GM19452 (cell line): ENCODE measurements around the gene PEF1.

Experiments used
- ATAC-seq: cut with Tn5 transposase; IDR thresholded peaks from one replicate; pipeline ENCODE4 v1.9.1; 2021; ENCODE audit not compliant: unreplicated experiment

PEF1 gene

DNA sequence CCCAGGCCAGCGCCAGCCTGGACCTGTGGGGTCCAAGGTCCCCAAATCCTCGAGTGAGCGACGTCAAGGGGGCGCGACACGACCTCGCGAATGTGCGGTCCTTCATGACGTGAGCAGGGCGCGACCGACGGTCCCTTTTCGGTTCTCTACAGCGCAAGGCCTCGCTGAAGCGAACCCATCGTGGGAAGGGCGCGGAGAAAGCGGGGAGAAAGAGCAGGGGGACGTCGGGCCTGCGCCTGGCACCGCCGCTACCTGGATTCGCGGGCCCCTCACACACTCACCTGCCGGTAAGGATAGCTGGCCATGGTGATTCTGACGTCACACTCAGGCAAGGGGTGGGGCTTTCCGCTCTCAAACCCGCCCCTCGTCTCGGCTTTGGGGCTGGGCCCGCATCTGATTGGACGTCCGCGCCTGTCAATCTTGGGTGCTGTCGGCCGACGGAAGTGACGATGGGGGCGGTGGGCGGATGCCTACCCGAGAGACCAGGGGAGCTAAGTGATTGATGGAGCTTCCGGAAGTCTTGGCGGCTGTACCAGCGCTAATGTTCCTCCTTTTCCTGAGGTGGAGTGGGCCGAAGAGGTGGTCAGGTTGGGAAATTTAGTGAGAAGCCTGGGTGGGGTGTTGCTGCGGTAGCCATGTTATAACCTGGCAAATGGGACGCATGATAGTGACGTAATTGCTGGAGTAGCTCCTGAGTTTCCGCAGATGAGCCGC, at the start of gene PEF1:
Gene PEF1, minus strand, starts transcription at position 317 of the 714 bp plus-strand sequence. Its CDS starts 12 bp downstream, at position 305.
- ATAC-seq, result peak; percentile 83

DNA sequence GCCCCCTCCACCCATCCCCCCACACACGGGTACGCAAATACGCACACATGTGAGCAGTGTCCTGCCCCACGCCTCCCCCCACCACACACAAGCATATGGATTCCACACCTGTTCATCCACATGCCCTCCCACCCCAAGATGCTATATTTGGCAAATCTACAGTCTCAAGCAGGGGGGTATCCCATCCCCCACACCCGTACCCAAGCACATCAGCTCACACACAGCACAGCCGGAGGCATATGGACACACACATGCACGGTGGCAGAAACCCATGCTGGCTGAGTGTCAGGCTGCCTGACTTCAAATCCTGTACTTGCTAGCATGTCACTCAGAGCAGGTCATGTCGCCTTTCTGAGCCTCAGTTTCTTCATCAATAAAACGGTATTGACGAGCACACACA, 48.6 kb upstream of the PEF1 start:
- no peak for ATAC-seq

- ATAC-seq, result no peak
These were observed 47.3 kb upstream of the PEF1 start for GRCh38 chr1:31691951-31692350.

DNA sequence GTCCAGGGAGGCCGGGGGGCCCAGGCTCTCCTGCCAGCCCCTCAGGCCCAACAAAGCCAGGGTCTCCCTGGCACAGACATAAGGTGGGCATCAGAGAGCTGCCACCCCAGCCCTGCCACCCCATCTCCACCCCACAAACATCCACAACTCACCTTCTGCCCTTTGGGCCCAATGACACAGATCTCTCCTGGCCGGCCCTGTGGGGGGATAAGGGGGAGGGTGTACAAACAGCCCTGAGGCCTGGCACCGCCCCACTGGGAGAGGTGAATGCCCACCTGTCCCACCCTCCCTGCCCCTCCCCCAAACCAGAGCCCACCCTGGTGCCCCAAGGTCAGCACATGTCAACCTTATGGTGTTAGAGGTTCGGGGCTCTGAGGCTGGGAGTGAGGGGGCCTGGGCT, 46.8 kb upstream of the PEF1 start:
- no peak for ATAC-seq

- ATAC-seq, result no peak
These were observed 46.2 kb upstream of the PEF1 start for GRCh38 chr1:31690921-31691320.

GRCh38 chr1:31689854-31690253, 45.2 kb upstream of the PEF1 start:
- no peak for ATAC-seq

DNA sequence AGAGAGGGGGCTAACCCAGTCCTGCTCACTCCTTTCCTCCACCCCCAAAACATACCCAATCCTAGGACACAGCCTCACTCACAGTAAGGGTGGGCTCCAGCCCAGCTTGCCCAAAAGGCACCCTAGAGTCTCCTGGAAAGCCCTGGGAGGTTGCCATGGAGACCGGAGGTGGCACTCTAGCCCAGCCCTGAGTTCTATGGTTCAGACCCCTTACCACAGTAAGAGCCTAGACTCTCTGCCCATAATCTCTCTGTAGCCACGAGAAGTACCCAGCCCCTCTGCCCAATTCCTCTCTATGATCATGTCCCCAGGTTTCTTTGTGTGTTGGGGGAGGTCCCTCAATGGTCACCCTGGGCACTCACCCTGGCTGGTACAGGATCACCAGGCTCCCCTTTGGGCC, 44.7 kb upstream of the PEF1 start:
- ATAC-seq, result no peak

- no peak for ATAC-seq
These were observed 43.7 kb upstream of the PEF1 start for GRCh38 chr1:31688233-31688918.

- no peak for ATAC-seq
These were observed 42.9 kb upstream of the PEF1 start for GRCh38 chr1:31687601-31688000.

DNA sequence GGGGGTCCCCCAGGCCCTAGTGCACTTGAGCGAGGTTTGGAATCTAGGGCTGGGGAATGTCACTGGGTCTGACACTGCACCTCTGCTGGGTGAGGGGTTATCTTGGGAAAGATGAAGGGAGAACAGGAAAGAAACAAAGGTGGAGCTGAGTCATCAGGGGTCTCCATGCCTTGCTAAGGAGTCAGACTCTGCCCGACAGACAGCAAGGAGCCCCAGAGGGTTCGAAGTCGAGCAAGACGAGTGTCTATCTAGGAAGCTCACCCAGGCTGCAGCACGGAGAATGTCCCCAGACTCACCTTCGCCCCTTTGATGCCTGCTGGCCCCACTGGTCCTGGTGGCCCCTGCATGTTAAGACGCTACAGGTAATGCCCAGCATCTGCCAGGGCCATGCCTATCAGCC, 41.1 kb upstream of the PEF1 start:
- no peak for ATAC-seq

GRCh38 chr1:31683997-31684396, 39.3 kb upstream of the PEF1 start:
- no peak for ATAC-seq

DNA sequence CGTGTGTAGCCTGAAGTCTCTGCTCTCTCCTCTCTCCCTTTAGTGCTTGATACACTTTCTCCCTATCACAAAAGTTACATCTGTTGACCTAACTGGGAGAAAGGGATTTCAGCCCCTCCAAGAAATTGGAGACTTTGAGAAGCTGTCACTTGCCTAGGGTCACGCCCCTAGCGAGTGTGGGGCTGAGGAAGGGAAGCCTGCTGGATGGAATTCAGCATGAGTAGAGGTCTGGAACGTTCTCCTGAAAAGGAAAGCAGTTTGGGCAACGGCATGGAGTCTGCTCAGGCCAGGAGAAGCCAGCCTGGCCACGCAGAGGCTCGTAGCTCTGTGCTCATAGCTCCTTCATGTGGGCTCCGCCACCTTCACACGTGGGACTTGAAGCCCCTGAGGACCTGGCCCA, 36.7 kb upstream of the PEF1 start:
- no peak for ATAC-seq

GRCh38 chr1:31679676-31680230, 35.1 kb upstream of the PEF1 start:
- ATAC-seq, result no peak

GRCh38 chr1:31679091-31679490, 34.4 kb upstream of the PEF1 start:
- ATAC-seq, result no peak

DNA sequence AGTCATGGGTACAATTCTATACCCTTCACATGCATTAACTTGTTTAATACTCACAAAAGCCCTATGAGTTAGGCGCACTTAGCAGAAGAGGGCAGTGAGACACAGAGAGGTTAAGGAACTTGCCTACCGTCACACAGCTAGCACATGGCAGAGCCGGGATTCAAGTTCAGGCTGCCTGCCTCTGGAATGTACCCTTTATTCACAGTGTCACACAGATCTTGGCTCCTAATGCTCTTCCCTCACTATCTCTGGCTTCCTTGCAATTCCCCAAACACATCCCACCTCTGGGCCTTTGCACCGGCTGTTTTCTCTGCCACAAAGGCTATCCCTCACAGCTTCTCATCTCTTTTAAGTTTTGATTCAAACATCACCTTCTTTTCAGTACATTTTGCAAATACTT, 34.0 kb upstream of the PEF1 start:
- no peak for ATAC-seq

GRCh38 chr1:31677949-31678348, 33.3 kb upstream of the PEF1 start:
- no peak for ATAC-seq

DNA sequence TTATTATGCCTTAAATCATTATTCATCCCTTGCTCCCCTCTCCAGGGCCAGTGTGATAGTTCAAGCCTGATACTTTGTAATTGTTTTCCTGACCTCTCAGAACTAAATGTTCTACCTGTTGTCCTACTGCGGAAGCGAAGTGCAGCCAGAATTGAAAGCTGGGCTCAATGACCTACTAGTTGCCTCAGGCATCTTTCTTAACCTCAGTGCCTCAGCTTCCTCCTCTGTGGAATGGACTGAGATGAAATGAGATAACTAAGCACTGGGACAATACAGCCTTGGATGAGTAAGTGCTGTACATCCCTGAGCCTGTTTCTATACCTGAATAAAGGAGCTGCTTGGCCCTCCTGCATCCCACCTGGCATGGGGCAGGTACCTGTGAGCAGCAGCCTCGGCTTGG, 32.7 kb upstream of the PEF1 start:
- ATAC-seq, result no peak

GRCh38 chr1:31675756-31676155, 31.1 kb upstream of the PEF1 start:
- no peak for ATAC-seq

DNA sequence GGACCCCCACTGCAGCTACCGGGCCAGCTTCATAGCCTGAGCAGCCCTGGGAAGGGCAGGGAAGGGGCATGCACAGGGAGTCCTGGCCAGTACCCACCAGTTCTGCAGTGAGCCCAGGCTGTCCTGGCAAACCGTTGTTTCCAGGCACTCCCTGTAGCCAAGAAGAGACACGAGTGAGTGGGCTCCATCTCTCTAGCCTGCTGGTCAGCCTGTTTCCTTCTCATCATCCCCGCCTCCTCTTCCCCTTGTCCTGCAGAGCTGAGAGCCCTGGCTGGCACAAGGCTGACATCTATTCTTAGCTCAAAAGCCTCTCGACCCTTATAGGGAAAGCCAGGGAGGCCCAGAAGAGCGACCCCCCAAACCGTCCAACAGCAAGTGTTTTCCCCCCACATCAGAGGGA, 30.5 kb upstream of the PEF1 start:
- ATAC-seq, result no peak

DNA sequence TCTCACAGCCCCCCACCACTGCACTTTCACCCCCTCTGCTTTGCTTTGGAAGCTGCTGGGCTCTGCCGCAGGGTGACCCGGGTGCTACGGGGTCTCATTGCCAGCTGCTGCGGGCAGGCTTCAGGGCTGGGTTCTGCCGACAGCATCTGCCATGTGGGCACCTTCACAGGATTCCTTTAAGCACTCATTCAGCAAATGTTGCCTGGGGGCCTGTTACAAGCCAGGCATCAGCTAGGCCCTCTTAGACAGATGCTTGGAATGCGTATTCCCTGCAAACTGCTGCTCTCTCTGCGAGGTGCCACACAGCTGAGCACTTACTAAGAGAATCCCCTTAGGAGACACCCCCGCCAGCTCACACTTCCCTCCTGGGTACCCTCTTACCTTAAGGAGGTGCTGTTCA, 29.9 kb upstream of the PEF1 start:
- no peak for ATAC-seq

DNA sequence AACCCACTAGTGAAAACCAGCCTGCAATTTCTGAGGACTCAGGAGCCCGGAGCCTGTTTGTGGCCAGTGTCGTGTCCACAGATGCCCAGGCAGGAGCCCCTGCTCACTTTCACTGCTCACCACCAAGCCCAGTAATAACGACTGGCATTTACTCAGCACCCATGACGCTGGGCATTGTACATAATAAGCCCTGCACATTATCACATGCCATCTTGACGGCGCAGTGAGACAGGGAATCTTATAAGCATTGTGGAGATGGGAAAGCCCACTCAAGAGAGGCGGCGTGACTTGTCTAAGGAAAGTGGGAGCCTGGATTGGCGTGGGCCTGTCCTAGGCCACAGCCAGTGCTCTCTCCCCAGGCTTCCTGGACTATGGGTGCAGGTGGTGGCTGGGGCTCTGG, 28.8 kb upstream of the PEF1 start:
- no peak for ATAC-seq

- no peak for ATAC-seq
These were observed 28.3 kb upstream of the PEF1 start for GRCh38 chr1:31672986-31673385.
